GM19193 (cell line): ENCODE data around the gene STAT5A.

Experiments used
- POLR2A ChIP-seq: IDR thresholded peaks from 4 replicates; pipeline ENCODE4 v1.6.1; 2011; ENCODE audit not compliant: insufficient read depth, insufficient read length; ENCODE audit errors: extremely low read depth

The STAT5A gene

GRCh38 chr17:42266918-42267766, 21.2 kb upstream of the STAT5A start:
- TF ChIP-seq POLR2A: no peak

DNA sequence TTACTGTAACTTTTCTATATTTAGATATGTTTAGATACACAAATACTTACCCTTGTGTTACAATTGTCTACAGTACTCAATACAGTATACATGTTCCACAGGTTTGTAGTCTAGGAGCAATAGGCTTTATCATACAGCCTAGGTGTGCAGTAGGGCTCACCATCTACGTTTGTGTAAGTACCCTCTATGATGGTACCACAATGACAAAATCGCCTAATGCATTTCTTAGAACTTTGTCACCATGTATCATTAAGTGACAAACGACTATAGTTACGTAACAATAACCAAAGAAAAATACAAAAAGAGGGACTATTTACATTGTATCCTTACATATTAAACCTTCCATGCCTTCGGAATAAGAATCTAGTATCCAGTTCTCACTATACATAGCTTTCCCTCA, 20.1 kb upstream of the STAT5A start:
- TF ChIP-seq POLR2A: no peak

DNA sequence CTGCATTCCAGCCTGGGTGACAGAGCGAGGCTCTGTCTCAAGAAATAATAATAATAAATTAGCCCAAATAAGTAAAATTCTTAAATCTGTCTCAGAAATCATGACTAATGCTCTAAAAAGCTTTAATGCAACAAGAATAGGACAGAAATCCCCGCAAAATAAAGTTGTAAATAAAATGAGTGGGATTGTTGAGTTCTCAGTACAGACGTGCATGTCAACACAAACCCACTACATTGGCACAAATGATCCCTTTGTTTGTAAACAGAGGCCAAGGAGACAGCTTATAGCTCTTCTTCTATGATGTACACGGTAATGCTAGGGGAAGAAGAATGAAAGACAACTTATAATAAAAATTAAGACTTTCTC, 18.1 kb upstream of the STAT5A start:
- TF ChIP-seq POLR2A: no peak

- no peak for TF ChIP-seq POLR2A
Measured at GRCh38 chr17:42270596-42270995, 17.7 kb upstream of the STAT5A start.

- no peak for TF ChIP-seq POLR2A
Measured at GRCh38 chr17:42271006-42271778, 17.1 kb upstream of the STAT5A start.

- no peak for TF ChIP-seq POLR2A
Measured at GRCh38 chr17:42271779-42272035, 16.6 kb upstream of the STAT5A start.

DNA sequence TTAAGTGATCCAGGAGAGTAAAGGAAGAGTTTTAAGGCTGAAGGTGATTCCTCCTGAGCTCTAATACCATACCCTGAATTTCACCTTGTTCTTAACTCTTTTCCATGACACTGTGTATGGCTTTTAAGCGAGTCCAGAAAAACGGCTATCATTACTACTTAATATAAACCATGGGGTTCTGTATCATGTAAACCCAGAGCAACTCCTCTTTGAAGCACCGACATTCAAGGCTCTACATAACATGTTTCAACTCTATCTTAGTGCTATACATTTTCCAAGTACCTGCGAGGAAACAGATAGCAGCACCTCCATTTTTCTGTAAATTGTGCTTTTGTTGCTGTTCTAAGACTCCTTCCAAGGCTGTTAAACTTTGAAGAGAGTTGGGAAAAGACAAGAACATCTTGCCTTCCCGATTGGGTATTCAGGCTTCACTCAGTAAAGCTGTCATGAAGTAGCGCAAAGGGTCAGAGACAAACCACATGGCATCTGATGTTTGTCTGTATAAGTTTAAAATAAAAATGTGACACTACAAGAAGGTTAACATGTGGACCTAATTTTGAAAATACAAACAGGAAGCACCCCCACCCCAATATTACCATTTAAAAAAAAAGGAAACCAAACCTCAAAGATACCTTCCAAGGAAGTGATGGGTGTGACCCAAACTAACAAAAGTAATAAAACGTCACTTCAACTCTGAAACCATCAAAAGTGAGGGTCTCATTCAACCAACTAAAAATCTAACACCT, 16.0 kb upstream of the STAT5A start:
- no peak for TF ChIP-seq POLR2A

GRCh38 chr17:42273474-42274252, 14.6 kb upstream of the STAT5A start:
- TF ChIP-seq POLR2A: no peak

DNA sequence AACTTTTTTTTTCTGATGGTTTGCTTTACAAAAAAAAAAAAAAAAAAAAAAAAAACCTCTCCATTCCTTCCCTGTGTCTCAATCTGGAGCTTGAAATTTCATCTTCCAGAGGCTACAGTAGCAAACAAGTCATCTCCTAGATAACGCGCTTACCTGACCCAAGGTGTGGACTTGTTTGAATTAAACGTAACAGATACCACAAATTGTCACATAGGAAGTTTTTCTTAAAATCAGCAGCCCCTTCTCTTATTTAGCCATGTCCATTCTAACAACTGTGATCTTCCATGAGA, 14.1 kb upstream of the STAT5A start:
- TF ChIP-seq POLR2A: no peak

GRCh38 chr17:42274812-42275526, 13.3 kb upstream of the STAT5A start:
- TF ChIP-seq POLR2A: no peak

DNA sequence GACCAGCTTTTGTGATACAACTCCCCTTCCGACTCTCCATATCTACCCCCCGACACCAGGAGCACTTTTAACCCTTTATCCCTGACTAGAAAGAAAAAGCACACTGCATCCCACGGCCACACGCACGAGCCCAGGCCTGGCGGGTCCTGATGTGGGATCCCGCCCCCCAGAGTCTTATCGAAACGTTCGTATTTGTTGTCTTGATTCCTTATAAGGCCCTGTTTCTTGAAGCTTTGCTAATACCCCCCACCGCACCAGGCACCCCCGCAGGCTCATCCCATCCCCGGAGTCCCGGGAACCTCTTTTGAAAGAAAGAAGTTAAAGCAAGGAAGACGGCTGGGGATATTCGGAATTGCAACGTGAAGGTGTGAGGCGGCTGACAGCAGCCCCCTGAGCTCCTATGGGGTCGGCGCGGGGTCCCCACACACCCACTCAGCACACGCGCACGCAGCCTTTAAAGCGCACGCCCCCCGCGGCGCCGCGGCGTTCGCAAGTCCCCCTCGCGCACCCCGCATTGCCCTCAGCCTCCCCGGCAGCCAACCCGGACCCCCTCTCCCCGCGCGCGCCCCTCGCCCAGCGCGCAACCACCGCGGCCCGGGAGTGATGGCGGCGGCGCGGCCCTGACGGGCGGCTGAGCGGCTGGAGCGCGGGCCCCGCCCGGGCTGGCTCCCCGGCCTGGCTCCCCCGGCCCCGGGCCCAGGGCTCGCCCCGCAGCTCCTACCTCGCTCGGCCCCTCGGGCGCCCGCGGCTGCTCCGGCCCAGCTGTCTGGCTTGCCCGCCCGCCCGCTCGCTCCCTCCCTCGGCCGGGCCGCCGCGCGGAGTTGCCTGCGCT, 12.6 kb upstream of the STAT5A start:
- TF ChIP-seq POLR2A: no peak

- TF ChIP-seq POLR2A: peak; percentile 70
Measured at GRCh38 chr17:42276359-42276608, 12.0 kb upstream of the STAT5A start, which contains the start of gene STAT5B. Gene STAT5B, minus strand, starts transcription at chr17:42276391. Its CDS starts 44,264 bp downstream, at chr17:42232127.

DNA sequence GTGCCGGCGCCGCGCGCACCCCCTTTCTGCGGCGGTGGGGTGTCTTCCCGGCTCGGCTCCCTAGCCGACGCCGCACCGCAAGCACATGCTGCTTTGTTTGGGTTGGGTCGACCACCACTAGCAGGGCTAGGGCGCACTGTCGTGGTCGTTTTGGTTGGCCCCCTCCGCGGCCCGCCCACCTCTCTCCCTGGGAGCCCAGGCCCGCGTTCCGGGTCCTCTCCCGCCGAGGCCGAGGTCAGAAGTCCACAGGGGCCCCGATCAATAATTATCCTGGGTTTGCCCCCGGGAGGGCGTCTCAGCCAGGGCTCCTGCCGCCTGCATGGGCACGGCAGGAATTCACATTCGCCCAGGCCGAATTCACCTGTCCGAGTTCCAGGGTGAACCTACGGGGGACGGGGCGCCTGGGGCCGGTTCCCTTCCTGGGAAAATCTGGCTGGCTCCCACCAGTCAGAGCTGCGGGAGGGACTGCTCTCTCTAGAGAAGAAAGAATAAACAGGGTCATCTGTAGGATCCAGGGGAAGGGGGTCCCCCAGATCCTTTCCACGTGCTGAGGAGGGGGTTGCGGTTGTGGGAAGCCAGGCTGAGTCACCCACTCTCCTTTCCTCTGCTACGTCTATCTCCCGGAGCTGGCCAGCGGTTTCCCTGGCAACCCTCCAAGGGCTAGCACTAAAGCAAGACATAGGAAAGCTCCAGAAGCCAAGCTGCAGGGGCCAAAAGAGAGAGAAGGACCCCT, 11.5 kb upstream of the STAT5A start:
- TF ChIP-seq POLR2A: no peak
